ENCODE measurements around the gene KY.
"Not testable (repeated sequence)": the region's sequence is repeated elsewhere in the genome, so short reads cannot be mapped to it uniquely, and the experiment has no call there.

- TF ChIP-seq POLR2A, CTCF (IDR thresholded peaks at IDR 0.05): not testable (repeated sequence)
These were observed 80.9 kb downstream of the KY start for GRCh38 chr3:134569899-134570298.
